ENCODE data around the gene RPS5. TPM values are rescaled to one million over a fixed set of nuclear protein-coding genes. Genes with fewer than 3 reads are reported as not detected.

Gene RPS5
- total and polyA plus RNA-seq, 9 of the 15 experiments (the other 6 are each of a cell fraction or from before 2014, with no cell fraction given): 1,228 to 3,570 (median 2,484) TPM

DNA sequence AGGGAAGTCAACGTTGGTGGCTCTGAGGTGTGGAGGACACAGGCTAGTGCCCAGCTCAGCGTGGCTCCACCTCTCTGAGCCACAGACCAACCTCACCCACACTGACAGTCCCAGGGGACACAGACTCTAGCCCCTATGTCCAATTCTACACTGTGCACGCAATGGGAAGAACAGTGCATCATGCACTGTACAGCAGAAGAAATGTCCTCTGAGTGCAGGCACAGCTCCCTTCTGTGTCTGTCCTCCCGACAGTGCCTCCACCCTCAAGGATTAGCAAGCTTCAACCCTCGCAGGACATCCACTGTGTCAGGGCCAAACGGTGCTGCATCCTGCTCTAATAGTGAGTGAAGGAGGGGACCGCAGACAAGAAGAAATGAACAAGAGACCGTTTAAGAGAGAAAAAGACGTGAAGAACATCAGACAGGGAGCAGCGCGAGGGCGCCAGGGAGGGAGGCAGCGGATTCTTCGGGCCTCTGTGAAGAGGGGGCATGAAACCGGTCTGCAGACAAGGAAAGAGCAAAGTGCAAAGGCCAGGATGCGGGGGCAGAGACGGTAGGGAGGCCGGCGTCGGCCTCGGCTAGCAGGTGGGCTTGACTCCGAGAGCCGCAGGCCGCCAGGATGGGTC is 6.9 kb upstream of the RPS5 start (continued):
- TF ChIP-seq, protein P1, sequence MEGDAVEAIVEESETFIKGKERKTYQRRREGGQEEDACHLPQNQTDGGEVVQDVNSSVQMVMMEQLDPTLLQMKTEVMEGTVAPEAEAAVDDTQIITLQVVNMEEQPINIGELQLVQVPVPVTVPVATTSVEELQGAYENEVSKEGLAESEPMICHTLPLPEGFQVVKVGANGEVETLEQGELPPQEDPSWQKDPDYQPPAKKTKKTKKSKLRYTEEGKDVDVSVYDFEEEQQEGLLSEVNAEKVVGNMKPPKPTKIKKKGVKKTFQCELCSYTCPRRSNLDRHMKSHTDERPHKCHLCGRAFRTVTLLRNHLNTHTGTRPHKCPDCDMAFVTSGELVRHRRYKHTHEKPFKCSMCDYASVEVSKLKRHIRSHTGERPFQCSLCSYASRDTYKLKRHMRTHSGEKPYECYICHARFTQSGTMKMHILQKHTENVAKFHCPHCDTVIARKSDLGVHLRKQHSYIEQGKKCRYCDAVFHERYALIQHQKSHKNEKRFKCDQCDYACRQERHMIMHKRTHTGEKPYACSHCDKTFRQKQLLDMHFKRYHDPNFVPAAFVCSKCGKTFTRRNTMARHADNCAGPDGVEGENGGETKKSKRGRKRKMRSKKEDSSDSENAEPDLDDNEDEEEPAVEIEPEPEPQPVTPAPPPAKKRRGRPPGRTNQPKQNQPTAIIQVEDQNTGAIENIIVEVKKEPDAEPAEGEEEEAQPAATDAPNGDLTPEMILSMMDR (IDR thresholded peaks at IDR 0.05 in 2 of 3, conservative IDR thresholded peaks at IDR 0.05 in 1 of 3; ENCODE audit: insufficient read depth in 2 of 3, low read depth in 1 of 3, low read length in 3 of 3): 0 out of 6 replicates have a peak, but pooled peaks of 2 of the 3 experiments have one; percentile 7
- TF ChIP-seq SRF (CRISPR knock-in tag; IDR thresholded peaks at IDR 0.05): peak in 1 of 2 experiments; percentile 24; a peak in 1 of 4 replicates
- TF ChIP-seq, protein P2, sequence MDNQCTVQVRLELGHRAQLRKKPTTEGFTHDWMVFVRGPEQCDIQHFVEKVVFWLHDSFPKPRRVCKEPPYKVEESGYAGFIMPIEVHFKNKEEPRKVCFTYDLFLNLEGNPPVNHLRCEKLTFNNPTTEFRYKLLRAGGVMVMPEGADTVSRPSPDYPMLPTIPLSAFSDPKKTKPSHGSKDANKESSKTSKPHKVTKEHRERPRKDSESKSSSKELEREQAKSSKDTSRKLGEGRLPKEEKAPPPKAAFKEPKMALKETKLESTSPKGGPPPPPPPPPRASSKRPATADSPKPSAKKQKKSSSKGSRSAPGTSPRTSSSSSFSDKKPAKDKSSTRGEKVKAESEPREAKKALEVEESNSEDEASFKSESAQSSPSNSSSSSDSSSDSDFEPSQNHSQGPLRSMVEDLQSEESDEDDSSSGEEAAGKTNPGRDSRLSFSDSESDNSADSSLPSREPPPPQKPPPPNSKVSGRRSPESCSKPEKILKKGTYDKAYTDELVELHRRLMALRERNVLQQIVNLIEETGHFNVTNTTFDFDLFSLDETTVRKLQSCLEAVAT (IDR thresholded peaks at IDR 0.05): 0 out of 4 replicates have a peak, but pooled peaks of 1 of the 2 experiments have one; percentile 35
- peak; percentile 51; the same call in 1 of the 2 replicates for TF ChIP-seq SMARCE1 (IDR thresholded peaks at IDR 0.05)
- 0 out of 2 replicates have a peak, but pooled peaks have one; percentile 18 for TF ChIP-seq FOXM1 (IDR thresholded peaks at IDR 0.05; ENCODE audit: low read depth)
- no peak for TF ChIP-seq FOXM1 (CRISPR knock-in tag; IDR thresholded peaks at IDR 0.05; ENCODE audit: low read depth)
